ENCODE data around the gene JPT2. TPM values are rescaled to one million over a fixed set of nuclear protein-coding genes. Genes with fewer than 3 reads are reported as not detected.

Gene JPT2
- total RNA-seq, 1 donor from 2014 or later: 146 TPM

GRCh38 chr16:1721372-1721771 lies 43.3 kb downstream of the JPT2 start:
- TF ChIP-seq, protein P1, sequence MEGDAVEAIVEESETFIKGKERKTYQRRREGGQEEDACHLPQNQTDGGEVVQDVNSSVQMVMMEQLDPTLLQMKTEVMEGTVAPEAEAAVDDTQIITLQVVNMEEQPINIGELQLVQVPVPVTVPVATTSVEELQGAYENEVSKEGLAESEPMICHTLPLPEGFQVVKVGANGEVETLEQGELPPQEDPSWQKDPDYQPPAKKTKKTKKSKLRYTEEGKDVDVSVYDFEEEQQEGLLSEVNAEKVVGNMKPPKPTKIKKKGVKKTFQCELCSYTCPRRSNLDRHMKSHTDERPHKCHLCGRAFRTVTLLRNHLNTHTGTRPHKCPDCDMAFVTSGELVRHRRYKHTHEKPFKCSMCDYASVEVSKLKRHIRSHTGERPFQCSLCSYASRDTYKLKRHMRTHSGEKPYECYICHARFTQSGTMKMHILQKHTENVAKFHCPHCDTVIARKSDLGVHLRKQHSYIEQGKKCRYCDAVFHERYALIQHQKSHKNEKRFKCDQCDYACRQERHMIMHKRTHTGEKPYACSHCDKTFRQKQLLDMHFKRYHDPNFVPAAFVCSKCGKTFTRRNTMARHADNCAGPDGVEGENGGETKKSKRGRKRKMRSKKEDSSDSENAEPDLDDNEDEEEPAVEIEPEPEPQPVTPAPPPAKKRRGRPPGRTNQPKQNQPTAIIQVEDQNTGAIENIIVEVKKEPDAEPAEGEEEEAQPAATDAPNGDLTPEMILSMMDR (IDR thresholded peaks at IDR 0.05; ENCODE audit: unreplicated experiment): no peak
- no peaks in the 10 kb centered on the region for H3K9me3 Mint-ChIP-seq (ENCODE audit: low read depth)
- no peak for DNase-seq (ENCODE audit: low spot score, unreplicated experiment)
- H3K4me3 Mint-ChIP-seq (ENCODE audit: low read depth): no peak overlapping the region
- H3K27me3 Mint-ChIP-seq: no peaks in the 10 kb centered on the region
- peaks cover 4% of the 10 kb centered on the region for H3K4me1 Mint-ChIP-seq (ENCODE audit: low read depth)
- peaks cover 2% of the 10 kb centered on the region for H3K36me3 Mint-ChIP-seq (ENCODE audit: insufficient read depth)
- no peak overlapping the region for H3K27ac Mint-ChIP-seq

- Mint-ChIP-seq H3K9me3 (ENCODE audit: low read depth) (no peaks in the 10 kb centered on the region), H3K27ac (peak overlapping the region; percentile 54), H3K36me3 (ENCODE audit: insufficient read depth) (peaks cover 2% of the 10 kb centered on the region), H3K4me3 (ENCODE audit: low read depth) (no peak overlapping the region), H3K4me1 (ENCODE audit: low read depth) (peaks cover 4% of the 10 kb centered on the region), H3K27me3 (no peaks in the 10 kb centered on the region)
- DNase-seq (ENCODE audit: low spot score, unreplicated experiment): no peak
- TF ChIP-seq, protein P1 (IDR thresholded peaks at IDR 0.05; ENCODE audit: unreplicated experiment): peak; percentile 77
Observed at GRCh38 chr16:1723450-1724147, 45.5 kb downstream of the JPT2 start.

DNA sequence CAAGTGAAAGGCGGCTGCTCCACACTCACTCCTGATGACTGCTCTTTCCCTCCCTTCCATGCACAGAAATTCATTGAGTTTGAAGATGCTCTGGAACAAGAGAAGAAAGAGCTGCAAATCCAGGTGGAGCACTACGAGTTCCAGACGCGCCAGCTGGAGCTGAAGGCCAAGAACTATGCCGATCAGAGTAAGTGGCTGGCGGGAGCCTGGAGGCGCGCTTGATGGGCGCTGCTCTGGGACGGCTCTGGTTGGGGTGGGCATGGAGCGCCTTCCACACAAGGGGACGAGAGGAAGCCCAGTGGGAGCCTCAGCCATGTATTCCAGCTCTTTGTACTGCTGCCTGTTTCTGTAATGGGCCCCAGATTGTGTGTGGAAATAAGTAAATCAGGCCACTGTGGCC lies 46.4 kb downstream of the JPT2 start:
- DNase-seq (ENCODE audit: low spot score, unreplicated experiment): no peak
- H3K27ac Mint-ChIP-seq: no peak overlapping the region
- peaks cover 4% of the 10 kb centered on the region for H3K36me3 Mint-ChIP-seq (ENCODE audit: insufficient read depth)
- TF ChIP-seq, protein P1 (IDR thresholded peaks at IDR 0.05; ENCODE audit: unreplicated experiment): no peak
- peaks cover 2% of the 10 kb centered on the region for H3K4me1 Mint-ChIP-seq (ENCODE audit: low read depth)
- H3K27me3 Mint-ChIP-seq: no peaks in the 10 kb centered on the region
- no peaks in the 10 kb centered on the region for H3K9me3 Mint-ChIP-seq (ENCODE audit: low read depth)
- H3K4me3 Mint-ChIP-seq (ENCODE audit: low read depth): no peak overlapping the region

DNA sequence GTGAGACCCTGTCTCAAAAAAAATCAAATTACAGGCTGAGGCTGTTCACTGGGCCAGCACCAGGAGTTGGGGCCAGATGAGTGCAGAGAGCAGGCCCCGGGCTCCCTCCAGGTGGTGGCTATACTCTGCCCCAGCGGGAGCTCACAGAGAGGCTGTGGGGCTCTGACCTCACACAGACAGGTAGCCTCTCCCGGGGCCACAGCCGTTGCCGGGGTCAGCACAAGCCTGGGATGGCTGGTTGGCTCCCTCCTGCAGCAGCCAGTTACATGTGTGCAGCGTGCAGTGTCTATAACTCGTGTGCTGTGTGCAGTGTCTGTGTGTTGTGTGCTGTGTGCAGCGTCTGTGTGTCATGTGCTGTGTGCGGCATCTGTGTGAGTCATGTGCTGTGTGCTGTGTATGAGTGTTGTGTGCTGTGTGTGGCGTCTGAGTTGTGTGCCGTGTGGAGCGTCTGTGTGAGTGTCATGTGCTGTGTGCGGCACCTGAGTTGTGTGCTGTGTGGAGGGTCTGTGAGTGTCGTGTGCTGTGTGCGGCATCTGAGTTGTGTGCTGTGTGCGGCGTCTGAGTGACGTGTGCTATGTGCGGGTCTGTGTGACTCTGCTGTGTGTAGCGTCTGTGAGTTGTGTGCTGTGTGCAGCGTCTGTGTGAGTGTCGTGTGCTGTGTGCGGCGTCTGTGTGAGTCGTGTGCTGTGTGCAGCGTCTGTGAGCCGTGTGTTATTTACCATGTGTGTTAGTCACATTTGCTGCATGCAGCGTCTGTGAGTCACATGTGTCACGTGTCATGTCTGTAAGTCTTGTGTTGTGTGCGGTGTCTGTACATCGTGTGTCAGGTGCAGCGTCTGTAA lies 48.8 kb downstream of the JPT2 start:
- peaks cover 6% of the 10 kb centered on the region for H3K36me3 Mint-ChIP-seq (ENCODE audit: insufficient read depth)
- H3K27ac Mint-ChIP-seq: peak overlapping the region; percentile 8

More for the DNA sequence above, 48.8 kb downstream of the JPT2 start:
- H3K9me3 Mint-ChIP-seq (ENCODE audit: low read depth): no peaks in the 10 kb centered on the region
- TF ChIP-seq, protein P1 (IDR thresholded peaks at IDR 0.05; ENCODE audit: unreplicated experiment): no peak
- no peaks in the 10 kb centered on the region for H3K27me3 Mint-ChIP-seq
- H3K4me1 Mint-ChIP-seq (ENCODE audit: low read depth): no peaks in the 10 kb centered on the region
- no peak for DNase-seq (ENCODE audit: low spot score, unreplicated experiment)
- H3K4me3 Mint-ChIP-seq (ENCODE audit: low read depth): no peak overlapping the region

All from progenitor cell of endocrine pancreas (in vitro differentiated cells).